Measurements from ENCODE around the gene C6orf118.

DNA sequence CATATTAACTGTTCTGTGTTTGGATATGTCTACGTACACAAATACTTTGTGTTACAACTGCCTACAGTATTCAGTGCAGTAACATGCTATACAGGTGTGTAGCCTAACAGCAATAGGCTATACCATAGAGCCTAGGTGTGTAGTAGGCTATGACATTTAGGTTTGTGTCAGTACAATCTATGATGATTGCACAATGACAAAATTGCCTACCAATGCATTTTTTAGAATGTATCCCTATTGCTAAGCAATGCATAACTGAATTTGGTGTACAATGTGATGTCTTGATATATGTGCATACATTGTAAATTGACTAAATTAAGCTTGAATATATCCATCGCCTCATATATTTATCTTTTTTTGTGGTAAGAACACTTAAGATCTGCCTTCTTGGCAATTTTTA lies 48.9 kb downstream of the C6orf118 start:
- TF ChIP-seq, protein P1, sequence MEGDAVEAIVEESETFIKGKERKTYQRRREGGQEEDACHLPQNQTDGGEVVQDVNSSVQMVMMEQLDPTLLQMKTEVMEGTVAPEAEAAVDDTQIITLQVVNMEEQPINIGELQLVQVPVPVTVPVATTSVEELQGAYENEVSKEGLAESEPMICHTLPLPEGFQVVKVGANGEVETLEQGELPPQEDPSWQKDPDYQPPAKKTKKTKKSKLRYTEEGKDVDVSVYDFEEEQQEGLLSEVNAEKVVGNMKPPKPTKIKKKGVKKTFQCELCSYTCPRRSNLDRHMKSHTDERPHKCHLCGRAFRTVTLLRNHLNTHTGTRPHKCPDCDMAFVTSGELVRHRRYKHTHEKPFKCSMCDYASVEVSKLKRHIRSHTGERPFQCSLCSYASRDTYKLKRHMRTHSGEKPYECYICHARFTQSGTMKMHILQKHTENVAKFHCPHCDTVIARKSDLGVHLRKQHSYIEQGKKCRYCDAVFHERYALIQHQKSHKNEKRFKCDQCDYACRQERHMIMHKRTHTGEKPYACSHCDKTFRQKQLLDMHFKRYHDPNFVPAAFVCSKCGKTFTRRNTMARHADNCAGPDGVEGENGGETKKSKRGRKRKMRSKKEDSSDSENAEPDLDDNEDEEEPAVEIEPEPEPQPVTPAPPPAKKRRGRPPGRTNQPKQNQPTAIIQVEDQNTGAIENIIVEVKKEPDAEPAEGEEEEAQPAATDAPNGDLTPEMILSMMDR (IDR thresholded peaks at IDR 0.05): no peak
- no peak for TF ChIP-seq POLR2A (IDR thresholded peaks at IDR 0.05)

All from esophagus squamous epithelium (tissue), 4 donors.